ENCODE measurements around the gene SMCO2.

Gene SMCO2

DNA sequence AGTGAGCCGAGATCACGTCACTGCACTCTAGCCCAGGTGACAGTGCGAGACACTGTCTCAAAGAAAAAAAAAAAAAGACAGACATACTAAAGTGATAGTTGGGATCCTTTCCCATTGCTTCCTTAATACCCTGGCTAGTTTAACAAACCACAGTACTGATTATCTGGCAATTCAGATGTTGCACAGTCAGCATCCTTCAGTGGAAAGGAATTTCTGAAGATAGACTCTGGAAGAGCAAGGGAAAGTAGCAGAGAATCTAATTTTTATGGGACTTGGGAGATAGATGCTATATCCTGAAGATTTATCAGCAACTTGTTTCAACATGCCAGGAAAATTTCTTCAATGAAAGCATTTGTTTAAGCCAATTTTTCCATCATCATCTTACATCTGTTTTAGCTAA is 71.0 kb downstream of the SMCO2 start:
- no peak overlapping the region for H2AK5ac ChIP-seq (ENCODE audit: low read length)
- no peak overlapping the region for H3K56ac ChIP-seq (ENCODE audit: low read length)
- H4K5ac ChIP-seq (ENCODE audit: low read length): no peak overlapping the region
- no peak overlapping the region for H2BK5ac ChIP-seq (ENCODE audit: low read length)
- H3K18ac ChIP-seq (ENCODE audit: low read length): no peak overlapping the region
- no peak overlapping the region for H3K27ac ChIP-seq (ENCODE audit: low read depth, low read length)
- H3K4ac ChIP-seq (ENCODE audit: low read depth, low read length): no peak overlapping the region
- no peak overlapping the region for H3K4me3 ChIP-seq (ENCODE audit: low read length)
- no peak overlapping the region for H2BK15ac ChIP-seq (replicated peaks; ENCODE audit: low read depth)
- DNase-seq: no peak
- no peaks in the 10 kb centered on the region for H3K79me2 ChIP-seq (ENCODE audit: control insufficient read depth, insufficient read depth, low read length)
- no peak overlapping the region for H3K4me2 ChIP-seq (ENCODE audit: low read length)
- no peaks in the 10 kb centered on the region for H3K27me3 ChIP-seq (ENCODE audit: insufficient read depth, low read length, poor library complexity)
- H4K8ac ChIP-seq (ENCODE audit: low read depth, low read length): no peak overlapping the region
- no peak overlapping the region for H2BK120ac ChIP-seq (ENCODE audit: low read depth, low read length)
- WGBS (ENCODE audit: extremely low coverage, insufficient coverage, low lambda C conversion rate): no CpG with 5 or more reads among the region's 3 CpGs
- no peaks in the 10 kb centered on the region for H3K79me1 ChIP-seq (ENCODE audit: low read length)
- H3K4me1 ChIP-seq (ENCODE audit: control insufficient read depth, low read depth, low read length): peaks cover 17% of the 10 kb centered on the region
- no peak overlapping the region for H3K9ac ChIP-seq (ENCODE audit: low read length)
- no peak overlapping the region for H3K23ac ChIP-seq (ENCODE audit: low read length)
- no peaks in the 10 kb centered on the region for H3K36me3 ChIP-seq (ENCODE audit: control insufficient read depth, insufficient read depth, low read length)

GRCh38 chr12:27517961-27518665 is 71.6 kb downstream of the SMCO2 start:
- Histone ChIP-seq H3K27me3 (ENCODE audit: insufficient read depth, low read length, poor library complexity) (no peaks in the 10 kb centered on the region), H3K4me1 (ENCODE audit: control insufficient read depth, low read depth, low read length) (peaks cover 17% of the 10 kb centered on the region), H3K23ac (ENCODE audit: low read length) (no peak overlapping the region), H3K79me1 (ENCODE audit: low read length) (no peaks in the 10 kb centered on the region), H2BK120ac (ENCODE audit: low read depth, low read length) (no peak overlapping the region), H3K4me3 (ENCODE audit: low read length) (no peak overlapping the region), H2BK5ac (ENCODE audit: low read length) (no peak overlapping the region), H4K5ac (ENCODE audit: low read length) (no peak overlapping the region), H3K79me2 (ENCODE audit: control insufficient read depth, insufficient read depth, low read length) (no peaks in the 10 kb centered on the region), H4K8ac (ENCODE audit: low read depth, low read length) (no peak overlapping the region), H2BK15ac (replicated peaks; ENCODE audit: low read depth) (no peak overlapping the region), H3K4me2 (ENCODE audit: low read length) (no peak overlapping the region), H3K36me3 (ENCODE audit: control insufficient read depth, insufficient read depth, low read length) (no peaks in the 10 kb centered on the region), H3K4ac (ENCODE audit: low read depth, low read length) (no peak overlapping the region), H3K56ac (ENCODE audit: low read length) (no peak overlapping the region), H3K27ac (ENCODE audit: low read depth, low read length) (no peak overlapping the region), H3K18ac (ENCODE audit: low read length) (no peak overlapping the region), H2AK5ac (ENCODE audit: low read length) (no peak overlapping the region), H3K9ac (ENCODE audit: low read length) (no peak overlapping the region)
- 100% methylated on average over 1 of the region's 7 CpGs for WGBS (ENCODE audit: extremely low coverage, insufficient coverage, low lambda C conversion rate)
- DNase-seq: no peak

- Histone ChIP-seq H2BK5ac (ENCODE audit: low read length) (peak overlapping the region; percentile 79), H3K36me3 (ENCODE audit: control insufficient read depth, insufficient read depth, low read length) (no peaks in the 10 kb centered on the region), H3K18ac (ENCODE audit: low read length) (peak overlapping the region; percentile 55), H2BK15ac (replicated peaks; ENCODE audit: low read depth) (no peak overlapping the region), H3K56ac (ENCODE audit: low read length) (peak overlapping the region; percentile 90), H2BK120ac (ENCODE audit: low read depth, low read length) (peak overlapping the region; percentile 10), H3K79me2 (ENCODE audit: control insufficient read depth, insufficient read depth, low read length) (peaks cover 6% of the 10 kb centered on the region), H3K27me3 (ENCODE audit: insufficient read depth, low read length, poor library complexity) (no peaks in the 10 kb centered on the region), H3K79me1 (ENCODE audit: low read length) (peaks cover 2% of the 10 kb centered on the region), H3K9ac (ENCODE audit: low read length) (peak overlapping the region; percentile 58), H2AK5ac (ENCODE audit: low read length) (peak overlapping the region; percentile 90), H3K4me1 (ENCODE audit: control insufficient read depth, low read depth, low read length) (peaks cover 18% of the 10 kb centered on the region), H3K4me2 (ENCODE audit: low read length) (peak overlapping the region; percentile 5), H3K4ac (ENCODE audit: low read depth, low read length) (peak overlapping the region; percentile 58), H3K23ac (ENCODE audit: low read length) (peak overlapping the region; percentile 69), H3K27ac (ENCODE audit: low read depth, low read length) (peak overlapping the region; percentile 46), H4K5ac (ENCODE audit: low read length) (no peak overlapping the region), H3K4me3 (ENCODE audit: low read length) (no peak overlapping the region), H4K8ac (ENCODE audit: low read depth, low read length) (no peak overlapping the region)
- WGBS (ENCODE audit: extremely low coverage, insufficient coverage, low lambda C conversion rate): no CpG with 5 or more reads among the region's 4 CpGs
- peak; percentile 91 for DNase-seq
Measured at GRCh38 chr12:27521066-27521465, 74.5 kb downstream of the SMCO2 start.

DNA sequence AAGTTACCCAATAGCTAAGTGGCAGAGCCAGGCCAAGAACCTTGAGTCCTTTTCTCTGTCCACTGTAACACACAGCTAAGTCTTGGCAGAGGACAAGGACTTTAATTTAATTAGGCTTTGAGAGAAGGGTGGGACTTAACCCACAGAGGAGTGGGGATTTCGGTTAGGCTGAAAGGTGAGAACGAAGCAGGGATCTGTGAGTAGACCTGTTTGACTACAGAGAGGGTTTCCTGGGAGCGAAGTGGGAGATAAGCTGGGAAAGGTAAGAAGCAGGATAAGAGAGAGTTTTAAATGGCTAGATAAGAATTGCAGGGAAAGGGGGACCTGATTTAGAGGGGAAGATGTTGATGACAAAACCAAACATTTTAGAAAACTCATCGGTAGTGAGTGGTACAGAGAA is 75.4 kb downstream of the SMCO2 start:
- Histone ChIP-seq H3K9ac (ENCODE audit: low read length) (peak overlapping the region; percentile 13), H3K36me3 (ENCODE audit: control insufficient read depth, insufficient read depth, low read length) (no peaks in the 10 kb centered on the region), H3K56ac (ENCODE audit: low read length) (peak overlapping the region; percentile 63), H3K4me2 (ENCODE audit: low read length) (no peak overlapping the region), H2BK120ac (ENCODE audit: low read depth, low read length) (no peak overlapping the region), H3K4ac (ENCODE audit: low read depth, low read length) (no peak overlapping the region), H3K79me1 (ENCODE audit: low read length) (peaks cover 2% of the 10 kb centered on the region), H4K5ac (ENCODE audit: low read length) (no peak overlapping the region), H3K4me1 (ENCODE audit: control insufficient read depth, low read depth, low read length) (peaks cover 18% of the 10 kb centered on the region), H3K79me2 (ENCODE audit: control insufficient read depth, insufficient read depth, low read length) (peaks cover 11% of the 10 kb centered on the region), H3K18ac (ENCODE audit: low read length) (peak overlapping the region; percentile 71), H3K27ac (ENCODE audit: low read depth, low read length) (peak overlapping the region; percentile 58), H3K4me3 (ENCODE audit: low read length) (no peak overlapping the region), H3K23ac (ENCODE audit: low read length) (no peak overlapping the region), H2BK5ac (ENCODE audit: low read length) (peak overlapping the region; percentile 55), H4K8ac (ENCODE audit: low read depth, low read length) (no peak overlapping the region), H2AK5ac (ENCODE audit: low read length) (no peak overlapping the region), H2BK15ac (replicated peaks; ENCODE audit: low read depth) (peak overlapping the region; percentile 22), H3K27me3 (ENCODE audit: insufficient read depth, low read length, poor library complexity) (no peaks in the 10 kb centered on the region)
- whole genome bisulfite sequencing (ENCODE audit: extremely low coverage, insufficient coverage, low lambda C conversion rate): no CpG with 5 or more reads among the region's 4 CpGs
- peak; percentile 84 for DNase-seq

GRCh38 chr12:27523305-27523641 is 76.7 kb downstream of the SMCO2 start:
- Histone ChIP-seq H3K4me3 (ENCODE audit: low read length) (peak overlapping the region; percentile 50), H3K23ac (ENCODE audit: low read length) (peak overlapping the region; percentile 48), H3K9ac (ENCODE audit: low read length) (peak overlapping the region; percentile 85), H3K36me3 (ENCODE audit: control insufficient read depth, insufficient read depth, low read length) (no peaks in the 10 kb centered on the region), H3K56ac (ENCODE audit: low read length) (peak overlapping the region; percentile 92), H3K27me3 (ENCODE audit: insufficient read depth, low read length, poor library complexity) (no peaks in the 10 kb centered on the region), H3K27ac (ENCODE audit: low read depth, low read length) (peak overlapping the region; percentile 97), H2BK15ac (replicated peaks; ENCODE audit: low read depth) (peak overlapping the region; percentile 65), H3K79me2 (ENCODE audit: control insufficient read depth, insufficient read depth, low read length) (peaks cover 21% of the 10 kb centered on the region), H4K8ac (ENCODE audit: low read depth, low read length) (no peak overlapping the region), H2BK120ac (ENCODE audit: low read depth, low read length) (peak overlapping the region; percentile 62), H4K5ac (ENCODE audit: low read length) (peak overlapping the region; percentile 61), H2BK5ac (ENCODE audit: low read length) (peak overlapping the region; percentile 85), H3K4ac (ENCODE audit: low read depth, low read length) (no peak overlapping the region), H3K79me1 (ENCODE audit: low read length) (peaks cover 5% of the 10 kb centered on the region), H3K4me2 (ENCODE audit: low read length) (peak overlapping the region; percentile 83), H3K4me1 (ENCODE audit: control insufficient read depth, low read depth, low read length) (peaks cover 18% of the 10 kb centered on the region), H3K18ac (ENCODE audit: low read length) (peak overlapping the region; percentile 96), H2AK5ac (ENCODE audit: low read length) (peak overlapping the region; percentile 13)
- no CpG with 5 or more reads among the region's 6 CpGs for WGBS (ENCODE audit: extremely low coverage, insufficient coverage, low lambda C conversion rate)
- DNase-seq: peak; percentile 37
